Progenitor cell of endocrine pancreas (in vitro differentiated cells): ENCODE data around the gene ARHGAP40. TPM values are rescaled to one million over a fixed set of nuclear protein-coding genes. Genes with fewer than 3 reads are reported as not detected.

Experiments used
- DNase-seq: peaks from one replicate; pipeline ENCODE4 v3.0.0; 2021; ENCODE audit warnings: low spot score; ENCODE audit not compliant: unreplicated experiment
- H3K27ac Mint-ChIP-seq: 2 replicates; pipeline ENCODE4 v1.8.0; 2021; ENCODE audit warnings: mild to moderate bottlenecking, moderate library complexity, mixed read lengths
- H3K27me3 Mint-ChIP-seq: 2 replicates; pipeline ENCODE4 v1.8.0; 2021; ENCODE audit warnings: mixed read lengths
- H3K36me3 Mint-ChIP-seq: 2 replicates; pipeline ENCODE4 v1.8.0; 2022; ENCODE audit warnings: mixed read lengths; ENCODE audit not compliant: insufficient read depth
- H3K4me1 Mint-ChIP-seq: 2 replicates; pipeline ENCODE4 v1.8.0; 2021; ENCODE audit warnings: low read depth, mixed read lengths
- H3K4me3 Mint-ChIP-seq: 2 replicates; pipeline ENCODE4 v1.8.0; 2021; ENCODE audit warnings: low read depth, mild to moderate bottlenecking, moderate library complexity, mixed read lengths
- H3K9me3 Mint-ChIP-seq: 2 replicates; pipeline ENCODE4 v1.8.0; 2021; ENCODE audit warnings: low read depth, mixed read lengths
- CTCF ChIP-seq: fragments of 200-600 bp; sonication (generic); IDR thresholded peaks from one replicate; pipeline ENCODE4 v1.5.0; 2021; ENCODE audit warnings: antibody characterized with exemption, mild to moderate bottlenecking; ENCODE audit not compliant: unreplicated experiment
- total RNA-seq: library from RNA; stranded (reverse); gene quantifications from 2 replicates; pipeline ENCODE4 v1.2.1, GENCODE V29; 2021

The ARHGAP40 gene
- total RNA-seq, 1 donor from 2014 or later, result not detected

- Mint-ChIP-seq H3K27ac (no peak overlapping the region), H3K9me3 (no peaks in the 10 kb centered on the region), H3K27me3 (peaks cover 9% of the 10 kb centered on the region), H3K4me1 (no peaks in the 10 kb centered on the region), H3K4me3 (no peak overlapping the region), H3K36me3 (no peaks in the 10 kb centered on the region)
- TF ChIP-seq CTCF, result no peak
- no peak for DNase-seq
Measured at GRCh38 chr20:38629979-38630378, 28.4 kb downstream of the ARHGAP40 start.

GRCh38 chr20:38630727-38631126, 29.1 kb downstream of the ARHGAP40 start:
- no peak for TF ChIP-seq CTCF
- Mint-ChIP-seq H3K4me3 (no peak overlapping the region), H3K4me1 (no peaks in the 10 kb centered on the region), H3K36me3 (no peaks in the 10 kb centered on the region), H3K27me3 (peaks cover 9% of the 10 kb centered on the region), H3K9me3 (no peaks in the 10 kb centered on the region), H3K27ac (no peak overlapping the region)
- no peak for DNase-seq

GRCh38 chr20:38631155-38632022, 29.8 kb downstream of the ARHGAP40 start:
- H3K36me3 Mint-ChIP-seq, result no peaks in the 10 kb centered on the region
- H3K27me3 Mint-ChIP-seq, result peaks cover 9% of the 10 kb centered on the region
- no peaks in the 10 kb centered on the region for H3K9me3 Mint-ChIP-seq
- H3K4me3 Mint-ChIP-seq, result no peak overlapping the region
- no peaks in the 10 kb centered on the region for H3K4me1 Mint-ChIP-seq
- TF ChIP-seq CTCF, result no peak
- DNase-seq, result no peak
- no peak overlapping the region for H3K27ac Mint-ChIP-seq

GRCh38 chr20:38633577-38634093, 32.0 kb downstream of the ARHGAP40 start:
- no peak overlapping the region for H3K27ac Mint-ChIP-seq
- DNase-seq, result peak; percentile 53
- no peaks in the 10 kb centered on the region for H3K36me3 Mint-ChIP-seq
- TF ChIP-seq CTCF, result peak; percentile 79
- H3K9me3 Mint-ChIP-seq, result no peaks in the 10 kb centered on the region
- no peak overlapping the region for H3K4me3 Mint-ChIP-seq
- no peaks in the 10 kb centered on the region for H3K4me1 Mint-ChIP-seq
- H3K27me3 Mint-ChIP-seq, result peaks cover 9% of the 10 kb centered on the region

- no peak for TF ChIP-seq CTCF
- H3K27me3 Mint-ChIP-seq, result peaks cover 15% of the 10 kb centered on the region
- no peak for DNase-seq
- H3K27ac Mint-ChIP-seq, result no peak overlapping the region
- H3K36me3 Mint-ChIP-seq, result no peaks in the 10 kb centered on the region
- no peaks in the 10 kb centered on the region for H3K9me3 Mint-ChIP-seq
- no peak overlapping the region for H3K4me3 Mint-ChIP-seq
- peaks cover 2% of the 10 kb centered on the region for H3K4me1 Mint-ChIP-seq
Measured at GRCh38 chr20:38635721-38636288, 34.2 kb downstream of the ARHGAP40 start.
